ENCODE measurements around the gene SZT2. TPM values are rescaled to one million over a fixed set of nuclear protein-coding genes. Genes with fewer than 3 reads are reported as not detected.

SZT2 gene
- total RNA-seq, 1 donor from 2014 or later: 63.6 TPM

DNA sequence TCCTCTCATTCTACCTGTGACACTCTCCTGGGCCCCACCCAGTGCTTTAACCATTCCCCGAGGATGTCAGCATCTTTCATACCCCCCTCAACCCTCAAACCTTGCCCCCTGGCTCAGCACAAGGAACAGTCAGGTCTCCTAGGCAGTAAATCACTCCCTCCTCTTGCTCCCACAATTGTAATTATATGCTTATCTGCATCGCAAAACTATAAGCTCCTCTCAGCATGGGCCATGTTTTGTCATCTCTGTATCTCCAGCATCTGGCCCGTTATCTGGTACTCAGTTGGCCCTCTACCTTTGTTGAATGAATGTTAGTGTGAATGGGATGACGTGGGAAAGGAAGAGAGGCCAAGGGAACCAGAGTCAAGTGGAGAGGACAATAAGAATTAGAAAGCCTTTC is 19.1 kb upstream of the SZT2 start:
- no peak overlapping the region for H3K4me3 Mint-ChIP-seq (ENCODE audit: unreplicated experiment)
- H3K4me1 Mint-ChIP-seq (ENCODE audit: unreplicated experiment): peaks cover 30% of the 10 kb centered on the region
- no peaks in the 10 kb centered on the region for H3K36me3 Mint-ChIP-seq (ENCODE audit: unreplicated experiment)
- no peak for DNase-seq (ENCODE audit: extremely low spot score, unreplicated experiment)
- H3K27ac Mint-ChIP-seq (ENCODE audit: unreplicated experiment): no peak overlapping the region
- no peaks in the 10 kb centered on the region for H3K9me3 Mint-ChIP-seq (ENCODE audit: unreplicated experiment)
- TF ChIP-seq, protein P1, sequence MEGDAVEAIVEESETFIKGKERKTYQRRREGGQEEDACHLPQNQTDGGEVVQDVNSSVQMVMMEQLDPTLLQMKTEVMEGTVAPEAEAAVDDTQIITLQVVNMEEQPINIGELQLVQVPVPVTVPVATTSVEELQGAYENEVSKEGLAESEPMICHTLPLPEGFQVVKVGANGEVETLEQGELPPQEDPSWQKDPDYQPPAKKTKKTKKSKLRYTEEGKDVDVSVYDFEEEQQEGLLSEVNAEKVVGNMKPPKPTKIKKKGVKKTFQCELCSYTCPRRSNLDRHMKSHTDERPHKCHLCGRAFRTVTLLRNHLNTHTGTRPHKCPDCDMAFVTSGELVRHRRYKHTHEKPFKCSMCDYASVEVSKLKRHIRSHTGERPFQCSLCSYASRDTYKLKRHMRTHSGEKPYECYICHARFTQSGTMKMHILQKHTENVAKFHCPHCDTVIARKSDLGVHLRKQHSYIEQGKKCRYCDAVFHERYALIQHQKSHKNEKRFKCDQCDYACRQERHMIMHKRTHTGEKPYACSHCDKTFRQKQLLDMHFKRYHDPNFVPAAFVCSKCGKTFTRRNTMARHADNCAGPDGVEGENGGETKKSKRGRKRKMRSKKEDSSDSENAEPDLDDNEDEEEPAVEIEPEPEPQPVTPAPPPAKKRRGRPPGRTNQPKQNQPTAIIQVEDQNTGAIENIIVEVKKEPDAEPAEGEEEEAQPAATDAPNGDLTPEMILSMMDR (IDR thresholded peaks at IDR 0.05): no peak
- no peaks in the 10 kb centered on the region for H3K27me3 Mint-ChIP-seq (ENCODE audit: unreplicated experiment)

GRCh38 chr1:43372172-43372571 is 17.5 kb upstream of the SZT2 start:
- no peak for DNase-seq (ENCODE audit: extremely low spot score, unreplicated experiment)
- Mint-ChIP-seq H3K36me3 (ENCODE audit: unreplicated experiment) (no peaks in the 10 kb centered on the region), H3K4me3 (ENCODE audit: unreplicated experiment) (no peak overlapping the region), H3K9me3 (ENCODE audit: unreplicated experiment) (no peaks in the 10 kb centered on the region), H3K27me3 (ENCODE audit: unreplicated experiment) (no peaks in the 10 kb centered on the region), H3K4me1 (ENCODE audit: unreplicated experiment) (peaks cover 17% of the 10 kb centered on the region), H3K27ac (ENCODE audit: unreplicated experiment) (no peak overlapping the region)
- TF ChIP-seq, protein P1 (IDR thresholded peaks at IDR 0.05): no peak

DNA sequence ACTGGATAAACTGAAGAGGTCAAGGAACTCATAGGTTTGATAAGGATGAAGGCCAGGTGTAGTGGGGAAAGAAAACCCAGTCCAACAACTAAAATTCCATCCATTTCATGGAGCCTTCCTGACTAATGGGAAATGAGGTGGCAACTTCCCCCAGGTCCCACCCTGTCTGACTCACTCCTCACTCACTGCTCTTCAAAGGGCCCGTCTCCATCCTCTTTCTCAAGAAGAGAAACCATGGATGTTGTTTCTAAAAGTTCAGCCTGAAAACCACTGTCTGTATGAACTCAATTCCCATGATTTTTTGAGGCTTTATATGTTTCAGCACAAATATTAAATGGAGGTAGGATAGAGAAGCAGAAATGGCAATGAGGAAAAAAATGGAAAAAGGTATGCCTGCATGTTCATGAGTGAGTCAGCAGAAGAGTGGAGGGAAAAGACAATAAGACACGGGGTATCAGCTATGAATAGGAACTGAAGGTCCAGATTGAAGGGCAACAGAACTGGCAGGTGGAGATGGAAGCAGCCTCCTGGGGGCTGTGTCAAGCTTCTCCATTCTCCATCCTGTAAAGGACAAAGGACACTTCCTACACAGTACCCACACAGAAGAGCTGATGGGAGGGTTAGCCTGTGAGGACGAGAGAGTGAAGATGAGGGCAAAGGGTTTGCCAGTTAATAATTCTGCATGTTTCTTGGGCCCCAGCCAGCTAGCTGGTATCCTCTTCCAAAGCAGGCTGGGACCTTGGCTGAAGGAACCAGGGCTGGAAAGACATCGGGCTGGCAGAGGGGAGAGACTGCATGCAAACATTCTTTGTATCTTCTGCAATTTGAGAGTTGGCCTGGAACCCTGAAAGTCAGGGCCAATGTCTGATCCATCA is 16.4 kb upstream of the SZT2 start:
- DNase-seq (ENCODE audit: extremely low spot score, unreplicated experiment): no peak
- Mint-ChIP-seq H3K27me3 (ENCODE audit: unreplicated experiment) (no peaks in the 10 kb centered on the region), H3K4me3 (ENCODE audit: unreplicated experiment) (no peak overlapping the region), H3K4me1 (ENCODE audit: unreplicated experiment) (peaks cover 12% of the 10 kb centered on the region), H3K9me3 (ENCODE audit: unreplicated experiment) (no peaks in the 10 kb centered on the region), H3K27ac (ENCODE audit: unreplicated experiment) (no peak overlapping the region), H3K36me3 (ENCODE audit: unreplicated experiment) (no peaks in the 10 kb centered on the region)
- TF ChIP-seq, protein P1 (IDR thresholded peaks at IDR 0.05): no peak

DNA sequence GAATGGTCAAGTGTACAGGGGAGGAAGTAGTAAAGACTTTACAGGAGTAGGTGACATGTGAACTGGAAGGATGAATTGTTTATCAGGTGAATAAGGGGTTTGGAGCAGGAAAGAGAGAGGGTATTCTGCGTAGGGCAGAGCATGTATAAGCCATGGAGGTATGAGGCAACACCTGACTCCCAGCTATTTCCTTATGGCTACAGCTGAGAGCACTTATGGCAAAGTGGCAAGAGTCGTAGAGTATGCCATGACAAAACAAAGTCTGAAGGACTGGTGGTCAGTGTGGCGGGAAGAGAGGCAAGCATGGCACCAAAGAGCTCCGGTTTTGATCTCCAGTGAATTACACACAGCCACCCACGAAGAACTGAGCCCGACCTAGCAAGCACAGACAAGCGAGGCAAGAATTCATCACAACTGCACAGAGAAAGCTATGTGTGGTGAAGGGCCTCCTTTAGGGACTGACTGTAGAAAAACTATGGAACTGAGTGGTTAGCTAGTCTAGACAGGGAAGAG is 12.9 kb upstream of the SZT2 start:
- H3K27me3 Mint-ChIP-seq (ENCODE audit: unreplicated experiment): no peaks in the 10 kb centered on the region
- no peaks in the 10 kb centered on the region for H3K4me1 Mint-ChIP-seq (ENCODE audit: unreplicated experiment)
- H3K9me3 Mint-ChIP-seq (ENCODE audit: unreplicated experiment): no peaks in the 10 kb centered on the region
- TF ChIP-seq, protein P1 (IDR thresholded peaks at IDR 0.05): no peak
- peaks cover 8% of the 10 kb centered on the region for H3K36me3 Mint-ChIP-seq (ENCODE audit: unreplicated experiment)
- no peak for DNase-seq (ENCODE audit: extremely low spot score, unreplicated experiment)
- no peak overlapping the region for H3K4me3 Mint-ChIP-seq (ENCODE audit: unreplicated experiment)
- H3K27ac Mint-ChIP-seq (ENCODE audit: unreplicated experiment): no peak overlapping the region

- H3K36me3 Mint-ChIP-seq (ENCODE audit: unreplicated experiment): peaks cover 15% of the 10 kb centered on the region
- no peaks in the 10 kb centered on the region for H3K27me3 Mint-ChIP-seq (ENCODE audit: unreplicated experiment)
- H3K9me3 Mint-ChIP-seq (ENCODE audit: unreplicated experiment): no peaks in the 10 kb centered on the region
- TF ChIP-seq, protein P1 (IDR thresholded peaks at IDR 0.05): no peak
- no peak for DNase-seq (ENCODE audit: extremely low spot score, unreplicated experiment)
- H3K27ac Mint-ChIP-seq (ENCODE audit: unreplicated experiment): no peak overlapping the region
- no peak overlapping the region for H3K4me3 Mint-ChIP-seq (ENCODE audit: unreplicated experiment)
- H3K4me1 Mint-ChIP-seq (ENCODE audit: unreplicated experiment): no peaks in the 10 kb centered on the region
Observed at GRCh38 chr1:43377831-43378230, 11.9 kb upstream of the SZT2 start.
